ENCODE measurements around the gene ATP6V1G2. TPM values are rescaled to one million over a fixed set of nuclear protein-coding genes. Genes with fewer than 3 reads are reported as not detected.
"Not testable (repeated sequence)": the region's sequence is repeated elsewhere in the genome, so short reads cannot be mapped to it uniquely, and the experiment has no call there.

ATP6V1G2 gene
- 0.14 and 0.52 TPM in 2 replicates for total RNA-seq

GRCh38 chr6:31546339-31546957 lies at the start of gene ATP6V1G2:
Gene ATP6V1G2 (minus strand): TSS chr6:31546608. CDS start chr6:31546559, 49 bp downstream.
- peak; percentile 100 for TF ChIP-seq CTCF (conservative IDR thresholded peaks at IDR 0.05; ENCODE audit: low read depth, low read length)
- DNase-seq (ENCODE audit: low read depth) = peak; percentile 57
- H3K4me3 ChIP-seq (ENCODE audit: low read depth, low read length) = peak within 1 kb of the TSS; percentile 65

GRCh38 chr6:31592396-31592771 lies 46.0 kb upstream of the ATP6V1G2 start:
- DNase-seq (ENCODE audit: low read depth) = no peak
- no peak overlapping the region for H3K4me3 ChIP-seq (ENCODE audit: low read depth, low read length)
- TF ChIP-seq CTCF (conservative IDR thresholded peaks at IDR 0.05; ENCODE audit: low read depth, low read length) = no peak

- not testable (repeated sequence) for H3K4me3 ChIP-seq (ENCODE audit: low read depth, low read length); DNase-seq (ENCODE audit: low read depth)
Measured at GRCh38 chr6:31590691-31591090, 44.3 kb upstream of the ATP6V1G2 start.

GRCh38 chr6:31588871-31589650 lies 42.7 kb upstream of the ATP6V1G2 start:
- TF ChIP-seq CTCF (conservative IDR thresholded peaks at IDR 0.05; ENCODE audit: low read depth, low read length) = no peak
- DNase-seq (ENCODE audit: low read depth) = no peak
- H3K4me3 ChIP-seq (ENCODE audit: low read depth, low read length) = no peak overlapping the region

GRCh38 chr6:31587791-31588777 lies 41.7 kb upstream of the ATP6V1G2 start:
- TF ChIP-seq CTCF (conservative IDR thresholded peaks at IDR 0.05; ENCODE audit: low read depth, low read length) = no peak
- no peak overlapping the region for H3K4me3 ChIP-seq (ENCODE audit: low read depth, low read length)
- no peak for DNase-seq (ENCODE audit: low read depth)

- TF ChIP-seq CTCF (conservative IDR thresholded peaks at IDR 0.05; ENCODE audit: low read depth, low read length) = no peak
- no peak for DNase-seq (ENCODE audit: low read depth)
Measured at GRCh38 chr6:31586599-31587281, 40.3 kb upstream of the ATP6V1G2 start.

More at GRCh38 chr6:31586599-31587281, 40.3 kb upstream of the ATP6V1G2 start:
- no peak overlapping the region for H3K4me3 ChIP-seq (ENCODE audit: low read depth, low read length)

Measured in epithelial cell of proximal tubule (primary cell).